Progenitor cell of endocrine pancreas (in vitro differentiated cells): Measurements from ENCODE around the gene CNKSR3. TPM values are rescaled to one million over a fixed set of nuclear protein-coding genes. Genes with fewer than 3 reads are reported as not detected.

Source experiments
- DNase-seq: peaks from one replicate; pipeline ENCODE4 v3.0.0; 2021; ENCODE audit warnings: low spot score; ENCODE audit not compliant: unreplicated experiment
- H3K27ac Mint-ChIP-seq: 2 replicates; pipeline ENCODE4 v1.8.0; 2021; ENCODE audit warnings: mild to moderate bottlenecking, moderate library complexity, mixed read lengths
- H3K27me3 Mint-ChIP-seq: 2 replicates; pipeline ENCODE4 v1.8.0; 2021; ENCODE audit warnings: mixed read lengths
- H3K36me3 Mint-ChIP-seq: 2 replicates; pipeline ENCODE4 v1.8.0; 2022; ENCODE audit warnings: mixed read lengths; ENCODE audit not compliant: insufficient read depth
- H3K4me1 Mint-ChIP-seq: 2 replicates; pipeline ENCODE4 v1.8.0; 2021; ENCODE audit warnings: low read depth, mixed read lengths
- H3K4me3 Mint-ChIP-seq: 2 replicates; pipeline ENCODE4 v1.8.0; 2021; ENCODE audit warnings: low read depth, mild to moderate bottlenecking, moderate library complexity, mixed read lengths
- H3K9me3 Mint-ChIP-seq: 2 replicates; pipeline ENCODE4 v1.8.0; 2021; ENCODE audit warnings: low read depth, mixed read lengths
- CTCF ChIP-seq: fragments of 200-600 bp; sonication (generic); IDR thresholded peaks from one replicate; pipeline ENCODE4 v1.5.0; 2021; ENCODE audit warnings: antibody characterized with exemption, mild to moderate bottlenecking; ENCODE audit not compliant: unreplicated experiment
- total RNA-seq: library from RNA; stranded (reverse); gene quantifications from 2 replicates; pipeline ENCODE4 v1.2.1, GENCODE V29; 2021

CNKSR3 gene
- total RNA-seq, 1 donor from 2014 or later = 20.3 TPM

DNA sequence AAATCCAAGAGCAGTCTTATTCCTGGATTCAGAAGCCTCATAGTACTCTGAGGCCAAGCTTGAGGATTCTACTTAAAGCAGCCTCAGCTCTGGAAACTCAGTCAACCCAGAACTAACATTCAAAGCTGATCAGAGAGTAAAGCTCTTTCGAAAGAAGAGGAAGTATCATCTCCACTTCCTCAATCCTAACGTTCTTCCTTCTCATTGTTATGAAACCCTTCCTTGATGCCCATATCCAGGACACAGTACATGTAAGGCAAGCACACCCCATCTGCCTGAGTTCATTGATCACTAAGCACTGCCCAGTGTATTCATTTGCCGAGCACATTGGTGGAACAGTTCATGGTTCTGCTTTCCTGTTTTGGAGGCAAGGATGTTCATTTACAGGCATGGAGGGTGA is 153.8 kb downstream of the CNKSR3 start, which contains the start of gene IPCEF1:
Gene IPCEF1, minus strand, starts transcription at position 114 of the 400 bp plus-strand sequence. CDS start 90,856 bp downstream, outside the sequence.
- Mint-ChIP-seq H3K4me3 (no peak within 1 kb of the TSS), H3K9me3 (no peaks in the 10 kb centered on the region), H3K27ac (no peak within 1 kb of the TSS), H3K36me3 (no peaks in the 10 kb centered on the region), H3K27me3 (no peaks in the 10 kb centered on the region), H3K4me1 (no peaks in the 10 kb centered on the region)
- no peak for DNase-seq
- TF ChIP-seq CTCF = no peak

GRCh38 chr6:154356113-154356512 is 154.4 kb downstream of the CNKSR3 start:
- Mint-ChIP-seq H3K4me3 (no peak overlapping the region), H3K27me3 (no peaks in the 10 kb centered on the region), H3K27ac (no peak overlapping the region), H3K9me3 (no peaks in the 10 kb centered on the region), H3K36me3 (no peaks in the 10 kb centered on the region), H3K4me1 (no peaks in the 10 kb centered on the region)
- no peak for DNase-seq
- no peak for TF ChIP-seq CTCF

- Mint-ChIP-seq H3K4me3 (no peak overlapping the region), H3K27ac (no peak overlapping the region), H3K4me1 (no peaks in the 10 kb centered on the region), H3K9me3 (no peaks in the 10 kb centered on the region), H3K27me3 (no peaks in the 10 kb centered on the region), H3K36me3 (no peaks in the 10 kb centered on the region)
- TF ChIP-seq CTCF = no peak
- no peak for DNase-seq
Observed at GRCh38 chr6:154354265-154354777, 156.2 kb downstream of the CNKSR3 start.

- no peaks in the 10 kb centered on the region for H3K9me3 Mint-ChIP-seq
- DNase-seq = no peak
- no peaks in the 10 kb centered on the region for H3K27me3 Mint-ChIP-seq
- no peak for TF ChIP-seq CTCF
- H3K27ac Mint-ChIP-seq = no peak overlapping the region
- H3K36me3 Mint-ChIP-seq = no peaks in the 10 kb centered on the region
- no peaks in the 10 kb centered on the region for H3K4me1 Mint-ChIP-seq
- no peak overlapping the region for H3K4me3 Mint-ChIP-seq
Observed at GRCh38 chr6:154353626-154354025, 156.9 kb downstream of the CNKSR3 start.

- Mint-ChIP-seq H3K9me3 (no peaks in the 10 kb centered on the region), H3K36me3 (no peaks in the 10 kb centered on the region), H3K27me3 (no peaks in the 10 kb centered on the region), H3K4me3 (no peak overlapping the region), H3K27ac (no peak overlapping the region), H3K4me1 (no peaks in the 10 kb centered on the region)
- no peak for DNase-seq
- TF ChIP-seq CTCF = no peak
Observed at GRCh38 chr6:154352898-154353585, 157.4 kb downstream of the CNKSR3 start.
